Panc1 (cell line): Measurements from ENCODE around the gene APAF1. TPM values are rescaled to one million over a fixed set of nuclear protein-coding genes. Genes with fewer than 3 reads are reported as not detected.

ENCODE experiments used
- ATAC-seq: fragments of 200-7000 bp; cut with Tn5 transposase; 2 replicates; pipeline ENCODE4 v1.9.1; 2020; ENCODE audit warnings: mild to moderate bottlenecking, moderate library complexity
- BruUV-seq: library from RNA; stranded (reverse); fragments of 400-500 nt; replicated peaks from 2 replicates; lab custom pipeline; 2021; lab: Mats Ljungman, UMichigan
- CTCF ChIA-PET: fragments of 300-600 bp; sonication (Branson Sonifier 250); formaldehyde crosslinking; loops from one replicate; lab custom pipeline; 2022; ENCODE audit warnings: antibody characterized with exemption; lab: Charles Lee
- POLR2A ChIA-PET: fragments of 300-600 bp; sonication (Branson Sonifier 250); formaldehyde crosslinking; loops from one replicate; lab custom pipeline; 2022; ENCODE audit warnings: antibody characterized with exemption; lab: Charles Lee
- DNase-seq: peaks from one replicate; pipeline ENCODE4 v3.0.0-alpha.2; 2010; ENCODE audit warnings: low read depth, low spot score
- H3K27ac ChIP-seq: 2 replicates; pipeline ENCODE4 v1.5.1; 2011; ENCODE audit warnings: mild to moderate bottlenecking, low read length, inconsistent platforms
- H3K27me3 ChIP-seq: fragments of 200-500 bp; sonication (Bioruptor generic); 2 replicates; pipeline ENCODE4 v1.6.0; 2014; ENCODE audit warnings: low read length, inconsistent platforms; ENCODE audit not compliant: control insufficient read depth, insufficient read depth
- H3K36me3 ChIP-seq: fragments of 200-500 bp; sonication (Bioruptor generic); 2 replicates; pipeline ENCODE4 v1.5.1; 2014; ENCODE audit warnings: inconsistent platforms, mild to moderate bottlenecking, low read length, moderate library complexity; ENCODE audit not compliant: control insufficient read depth, insufficient read depth
- H3K4me1 ChIP-seq: 2 replicates; pipeline ENCODE4 v1.5.1; 2011; ENCODE audit warnings: inconsistent platforms, mild to moderate bottlenecking, low read length, moderate library complexity; ENCODE audit not compliant: control insufficient read depth, insufficient read depth
- H3K4me3 ChIP-seq, 2 experiments: 2 replicates each; pipeline ENCODE4 v1.5.1; 2011 to 2012; ENCODE audit warnings: low read depth in 2 of 2, low read length in 2 of 2, mild to moderate bottlenecking in 2 of 2, inconsistent platforms in 1 of 2, moderate library complexity in 1 of 2
- H3K9me3 ChIP-seq: fragments of 200-500 bp; sonication (Bioruptor generic); 2 replicates; pipeline ENCODE4 v1.5.1; 2014; ENCODE audit warnings: low read depth, mild to moderate bottlenecking, inconsistent platforms, low read length, moderate library complexity; ENCODE audit not compliant: control insufficient read depth, insufficient read depth
- POLR2AphosphoS5 ChIP-seq: IDR thresholded peaks from 2 replicates; pipeline ENCODE4 v1.6.1; 2012; ENCODE audit warnings: mild to moderate bottlenecking, low read depth, low read length, moderate library complexity
- SIN3A ChIP-seq: IDR thresholded peaks from 2 replicates; pipeline ENCODE4 v1.6.1; 2012; ENCODE audit warnings: low read depth, mild to moderate bottlenecking, low read length, moderate library complexity, borderline replicate concordance; ENCODE audit not compliant: insufficient read depth
- TCF7L2 ChIP-seq: IDR thresholded peaks from 2 replicates; pipeline ENCODE4 v1.6.1; 2011; ENCODE audit warnings: mild to moderate bottlenecking, low read depth, low read length, inconsistent platforms
- in situ Hi-C: cut with HindIII; loops from 2 replicates; pipeline ENCODE4 v1.10.0; 2016; ENCODE audit warnings: low sequenced_read_pairs, low pct_unique_long_range_greater_than_20kb
- intact Hi-C: fragments of 100-400 bp; cut with micrococcal nuclease; formaldehyde crosslinking; loops from one replicate; pipeline ENCODE4 v1.10.0; 2022; ENCODE audit not compliant: unreplicated experiment
- total RNA-seq: library from RNA; stranded (reverse); gene quantifications from one replicate; pipeline ENCODE4 v1.2.1, GENCODE V29; 2021; ENCODE audit not compliant: unreplicated experiment
- TF ChIP-seq, protein P1 (sequence below), 2 experiments: IDR thresholded peaks; 2 replicates each; pipeline ENCODE4 v1.6.1; 2011 to 2012; ENCODE audit warnings: low read depth in 2 of 2, control low read depth in 1 of 2, low read length in 1 of 2, mild to moderate bottlenecking in 1 of 2, moderate library complexity in 1 of 2; ENCODE audit not compliant: insufficient read depth in 1 of 2
- TF ChIP-seq, protein P2 (sequence below): fragments of 450-650 bp; IDR thresholded peaks from 2 replicates; pipeline ENCODE4 v1.5.1; 2017; ENCODE audit warnings: mild to moderate bottlenecking

Gene APAF1
- total RNA-seq, 1 experiment from 2014 or later, result 15.6 TPM

DNA sequence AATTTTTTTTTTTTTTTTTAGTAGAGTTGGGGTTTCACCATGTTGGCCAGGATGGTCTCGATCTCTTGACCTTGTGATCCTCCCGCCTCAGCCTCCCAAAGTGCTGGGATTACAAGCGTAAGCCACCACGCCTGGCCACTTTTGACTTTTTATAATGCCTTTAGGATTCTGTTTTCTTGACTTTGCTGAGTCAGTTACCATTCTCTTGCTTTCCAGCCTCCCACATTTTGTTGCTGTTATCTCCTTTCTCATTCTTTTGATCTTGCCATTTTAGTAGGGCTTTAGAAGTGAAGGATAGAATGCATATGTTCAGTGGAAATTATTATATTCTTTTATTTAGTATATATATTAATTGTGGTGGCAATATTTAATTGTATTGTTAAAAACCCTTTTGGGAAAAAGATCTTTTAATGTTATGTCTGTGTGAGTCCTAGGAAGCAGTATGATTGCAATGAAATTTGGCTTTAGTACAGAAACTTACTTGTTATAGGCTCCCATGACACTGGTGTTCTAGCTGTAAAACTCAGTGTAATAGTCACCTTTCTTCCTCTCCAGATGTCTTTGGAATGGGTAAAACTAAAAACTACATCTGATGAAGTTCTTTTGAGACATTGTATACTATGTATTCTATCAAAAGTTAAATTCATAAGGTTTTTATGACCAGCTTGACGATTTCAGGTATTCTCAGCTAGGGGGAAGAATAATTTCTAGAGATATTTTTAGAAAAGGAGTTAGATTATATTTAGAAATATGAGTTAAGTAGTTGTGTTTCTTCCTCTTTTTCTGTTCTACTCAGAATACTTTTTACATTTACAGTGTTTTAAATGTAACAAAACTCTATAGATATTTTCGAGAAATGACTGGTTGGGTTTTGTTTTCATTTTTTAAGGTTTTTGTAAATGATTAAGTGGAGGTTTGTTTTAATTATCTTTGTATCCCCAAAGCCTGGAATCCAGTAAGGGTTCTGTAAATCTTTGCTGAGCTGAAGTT lies 74.7 kb downstream of the APAF1 start:
- Histone ChIP-seq H3K36me3 (peaks cover 3% of the 10 kb centered on the region; the same call in 1 of the 2 replicates), H3K27ac (no peak overlapping the region), H3K9me3 (no peaks in the 10 kb centered on the region), H3K4me3 (no peak overlapping the region), H3K27me3 (no peaks in the 10 kb centered on the region), H3K4me1 (no peaks in the 10 kb centered on the region)
- intact Hi-C loops (no loop called here), in situ Hi-C loops (no loop called here)
- no TSS peak for BruUV-seq
- ChIA-PET CTCF (interaction anchor here (0.7 kb wide), 1 partner anchor 358 kb away, joined by 3 read pairs; no protein-coding TSS in a partner anchor), POLR2A (no interaction called here)
- no peak for ATAC-seq
- no peak for DNase-seq
- no peak for TF ChIP-seq SIN3A
- TF ChIP-seq TCF7L2, result no peak
- TF ChIP-seq, protein P1, sequence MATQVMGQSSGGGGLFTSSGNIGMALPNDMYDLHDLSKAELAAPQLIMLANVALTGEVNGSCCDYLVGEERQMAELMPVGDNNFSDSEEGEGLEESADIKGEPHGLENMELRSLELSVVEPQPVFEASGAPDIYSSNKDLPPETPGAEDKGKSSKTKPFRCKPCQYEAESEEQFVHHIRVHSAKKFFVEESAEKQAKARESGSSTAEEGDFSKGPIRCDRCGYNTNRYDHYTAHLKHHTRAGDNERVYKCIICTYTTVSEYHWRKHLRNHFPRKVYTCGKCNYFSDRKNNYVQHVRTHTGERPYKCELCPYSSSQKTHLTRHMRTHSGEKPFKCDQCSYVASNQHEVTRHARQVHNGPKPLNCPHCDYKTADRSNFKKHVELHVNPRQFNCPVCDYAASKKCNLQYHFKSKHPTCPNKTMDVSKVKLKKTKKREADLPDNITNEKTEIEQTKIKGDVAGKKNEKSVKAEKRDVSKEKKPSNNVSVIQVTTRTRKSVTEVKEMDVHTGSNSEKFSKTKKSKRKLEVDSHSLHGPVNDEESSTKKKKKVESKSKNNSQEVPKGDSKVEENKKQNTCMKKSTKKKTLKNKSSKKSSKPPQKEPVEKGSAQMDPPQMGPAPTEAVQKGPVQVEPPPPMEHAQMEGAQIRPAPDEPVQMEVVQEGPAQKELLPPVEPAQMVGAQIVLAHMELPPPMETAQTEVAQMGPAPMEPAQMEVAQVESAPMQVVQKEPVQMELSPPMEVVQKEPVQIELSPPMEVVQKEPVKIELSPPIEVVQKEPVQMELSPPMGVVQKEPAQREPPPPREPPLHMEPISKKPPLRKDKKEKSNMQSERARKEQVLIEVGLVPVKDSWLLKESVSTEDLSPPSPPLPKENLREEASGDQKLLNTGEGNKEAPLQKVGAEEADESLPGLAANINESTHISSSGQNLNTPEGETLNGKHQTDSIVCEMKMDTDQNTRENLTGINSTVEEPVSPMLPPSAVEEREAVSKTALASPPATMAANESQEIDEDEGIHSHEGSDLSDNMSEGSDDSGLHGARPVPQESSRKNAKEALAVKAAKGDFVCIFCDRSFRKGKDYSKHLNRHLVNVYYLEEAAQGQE (IDR thresholded peaks at IDR 0.05; ENCODE audit: insufficient read depth in 1 of 2, low read depth in 2 of 2, low read length in 1 of 2), result no peak
- no peak for TF ChIP-seq POLR2AphosphoS5
- TF ChIP-seq, protein P2, sequence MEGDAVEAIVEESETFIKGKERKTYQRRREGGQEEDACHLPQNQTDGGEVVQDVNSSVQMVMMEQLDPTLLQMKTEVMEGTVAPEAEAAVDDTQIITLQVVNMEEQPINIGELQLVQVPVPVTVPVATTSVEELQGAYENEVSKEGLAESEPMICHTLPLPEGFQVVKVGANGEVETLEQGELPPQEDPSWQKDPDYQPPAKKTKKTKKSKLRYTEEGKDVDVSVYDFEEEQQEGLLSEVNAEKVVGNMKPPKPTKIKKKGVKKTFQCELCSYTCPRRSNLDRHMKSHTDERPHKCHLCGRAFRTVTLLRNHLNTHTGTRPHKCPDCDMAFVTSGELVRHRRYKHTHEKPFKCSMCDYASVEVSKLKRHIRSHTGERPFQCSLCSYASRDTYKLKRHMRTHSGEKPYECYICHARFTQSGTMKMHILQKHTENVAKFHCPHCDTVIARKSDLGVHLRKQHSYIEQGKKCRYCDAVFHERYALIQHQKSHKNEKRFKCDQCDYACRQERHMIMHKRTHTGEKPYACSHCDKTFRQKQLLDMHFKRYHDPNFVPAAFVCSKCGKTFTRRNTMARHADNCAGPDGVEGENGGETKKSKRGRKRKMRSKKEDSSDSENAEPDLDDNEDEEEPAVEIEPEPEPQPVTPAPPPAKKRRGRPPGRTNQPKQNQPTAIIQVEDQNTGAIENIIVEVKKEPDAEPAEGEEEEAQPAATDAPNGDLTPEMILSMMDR, result no peak

DNA sequence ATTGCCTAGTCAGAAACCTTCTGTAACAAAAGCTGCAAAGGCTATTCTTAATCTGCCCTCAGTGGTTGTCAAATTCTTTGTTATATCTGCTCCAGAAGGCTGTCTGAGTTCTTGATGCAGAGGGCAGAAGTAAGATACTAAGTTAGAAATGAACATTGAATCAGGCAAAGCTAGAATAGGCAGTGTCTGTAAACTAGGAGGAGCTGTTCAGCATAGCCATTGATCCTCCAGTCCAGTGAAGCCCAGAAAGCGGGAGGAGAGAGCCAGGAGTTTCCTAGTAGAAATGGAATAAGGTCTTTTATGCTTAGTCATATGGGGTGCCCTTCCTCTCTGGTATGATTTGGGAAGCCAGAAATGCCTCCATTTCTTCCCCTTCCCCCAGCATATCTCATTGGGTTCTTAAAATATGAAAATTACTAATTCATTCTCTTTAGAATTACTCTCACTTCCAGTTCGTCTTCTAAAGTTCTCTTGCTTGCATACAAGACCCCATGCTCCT lies 76.2 kb downstream of the APAF1 start:
- H3K4me3 ChIP-seq, result no peak overlapping the region

More for the DNA sequence above, 76.2 kb downstream of the APAF1 start:
- ChIA-PET POLR2A (interaction anchor here (0.6 kb wide), 1 partner anchor 11 kb away, joined by 4 read pairs; no protein-coding TSS in a partner anchor), CTCF (no interaction called here)
- intact Hi-C loops, result no loop called here
- TF ChIP-seq, protein P1 (IDR thresholded peaks at IDR 0.05; ENCODE audit: insufficient read depth in 1 of 2, low read depth in 2 of 2, low read length in 1 of 2), result no peak
- TF ChIP-seq POLR2AphosphoS5 (no peak), TCF7L2 (no peak), SIN3A (no peak)
- TF ChIP-seq, protein P2, result no peak
- no peak for ATAC-seq
- Histone ChIP-seq H3K36me3 (peaks cover 3% of the 10 kb centered on the region; the same call in 1 of the 2 replicates), H3K27me3 (no peaks in the 10 kb centered on the region), H3K9me3 (no peaks in the 10 kb centered on the region), H3K4me1 (no peaks in the 10 kb centered on the region), H3K27ac (no peak overlapping the region)
- no peak for DNase-seq
- in situ Hi-C loops, result no loop called here
- BruUV-seq, result no TSS peak
